Astrocyte (in vitro differentiated cells and primary cell): ENCODE data around the gene IL4R.

Experiments
- CTCF ChIP-seq: IDR thresholded peaks from 2 replicates; pipeline ENCODE4 v1.5.1; 2011; ENCODE audit warnings: low read depth, mild to moderate bottlenecking, inconsistent platforms, low read length, moderate library complexity; ENCODE audit not compliant: insufficient read depth
- EZH2 ChIP-seq: IDR thresholded peaks from 2 replicates; pipeline ENCODE4 v1.6.1; 2012; ENCODE audit warnings: mild to moderate bottlenecking, low read length, inconsistent platforms; ENCODE audit not compliant: insufficient read depth

GRCh38 chr16:27334838-27335237, 21.1 kb downstream of the IL4R start:
- TF ChIP-seq CTCF (no peak), EZH2 (no peak)
